Astrocyte (in vitro differentiated cells and primary cell): Measurements from ENCODE around the gene GPC3.

Experiments
- CTCF ChIP-seq: IDR thresholded peaks from 2 replicates; pipeline ENCODE4 v1.5.1; 2011; ENCODE audit warnings: low read depth, mild to moderate bottlenecking, inconsistent platforms, low read length, moderate library complexity; ENCODE audit not compliant: insufficient read depth
- EZH2 ChIP-seq: IDR thresholded peaks from 2 replicates; pipeline ENCODE4 v1.6.1; 2012; ENCODE audit warnings: mild to moderate bottlenecking, low read length, inconsistent platforms; ENCODE audit not compliant: insufficient read depth

- TF ChIP-seq CTCF (no peak), EZH2 (no peak)
These were observed 349.4 kb downstream of the GPC3 start for GRCh38 chrX:133636009-133636408.
